ENCODE results near the gene OCIAD2.

The OCIAD2 gene

GRCh38 chr4:48944756-48945241 is 38.2 kb upstream of the OCIAD2 start:
- H3K4me3 ChIP-seq (ENCODE audit: low read depth, low read length), result no peak overlapping the region
- no peak for DNase-seq (ENCODE audit: low read depth, low spot score)
- no peak for TF ChIP-seq CTCF (IDR thresholded peaks at IDR 0.05; ENCODE audit: insufficient read depth, low read length, missing control alignments)
- ChIA-PET POLR2A (no interaction called here), CTCF (interaction anchor here (0.6 to 2.1 kb wide), 8 partner anchors 10 to 609 kb away, joined by 3 to 8 read pairs (median 4); no protein-coding TSS in a partner anchor)

GRCh38 chr4:48944252-48944651 is 37.7 kb upstream of the OCIAD2 start:
- no peak overlapping the region for H3K4me3 ChIP-seq (ENCODE audit: low read depth, low read length)
- ChIA-PET CTCF (interaction anchor here (0.6 to 2.1 kb wide), 7 partner anchors 10 to 105 kb away, joined by 3 to 8 read pairs (median 4); no protein-coding TSS in a partner anchor), POLR2A (no interaction called here)
- no peak for DNase-seq (ENCODE audit: low read depth, low spot score)
- TF ChIP-seq CTCF (IDR thresholded peaks at IDR 0.05; ENCODE audit: insufficient read depth, low read length, missing control alignments), result no peak

DNA sequence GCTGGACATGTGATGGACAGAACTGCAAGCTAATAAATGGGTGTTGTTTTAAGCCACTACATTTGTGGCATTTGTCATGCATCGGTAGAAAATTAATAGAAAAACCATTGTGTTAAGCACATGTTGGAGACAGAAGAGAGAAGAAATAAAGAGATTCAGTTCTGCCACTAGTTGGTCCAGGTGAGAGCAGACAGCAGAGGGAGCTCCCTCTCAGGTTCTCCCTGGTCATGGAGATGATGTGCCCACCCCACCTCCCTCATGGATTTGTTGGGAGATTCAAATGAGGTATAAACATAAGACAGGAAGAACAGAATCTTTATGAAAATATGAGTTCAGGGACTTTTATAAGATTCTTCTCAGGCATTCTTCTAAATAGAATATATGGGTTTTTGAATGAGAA is 36.8 kb upstream of the OCIAD2 start:
- no peak for DNase-seq (ENCODE audit: low read depth, low spot score)
- ChIA-PET POLR2A (no interaction called here), CTCF (interaction anchor here (1.1 to 1.5 kb wide), 2 partner anchors 9 to 13 kb away, joined by 4 read pairs; no protein-coding TSS in a partner anchor)
- TF ChIP-seq CTCF (IDR thresholded peaks at IDR 0.05; ENCODE audit: insufficient read depth, low read length, missing control alignments), result no peak
- H3K4me3 ChIP-seq (ENCODE audit: low read depth, low read length), result no peak overlapping the region

- peak; percentile 54 for DNase-seq (ENCODE audit: low read depth, low spot score)
- ChIA-PET CTCF (no interaction called here), POLR2A (no interaction called here)
- no peak overlapping the region for H3K4me3 ChIP-seq (ENCODE audit: low read depth, low read length)
- TF ChIP-seq CTCF (IDR thresholded peaks at IDR 0.05; ENCODE audit: insufficient read depth, low read length, missing control alignments), result no peak
Measured at GRCh38 chr4:48939785-48940184, 33.2 kb upstream of the OCIAD2 start.

DNA sequence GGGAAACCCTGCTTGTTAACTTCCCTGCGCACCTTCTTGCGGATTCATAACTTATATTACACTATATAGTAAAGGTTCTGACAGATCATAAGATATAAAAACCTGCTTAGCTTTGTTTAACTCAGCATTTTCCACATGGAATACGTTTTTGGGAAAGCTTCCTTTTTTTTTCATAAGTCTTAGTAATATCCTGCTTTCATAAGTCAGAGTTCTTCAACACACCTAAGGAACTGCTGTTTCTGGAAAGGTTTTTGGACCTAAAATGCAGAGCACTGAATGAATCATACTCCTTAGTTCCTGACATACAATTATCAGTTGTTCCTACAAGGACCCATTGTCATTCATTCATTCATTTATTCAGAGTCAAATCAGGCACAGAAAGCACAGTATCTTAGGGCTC is 32.3 kb upstream of the OCIAD2 start:
- ChIA-PET POLR2A (no interaction called here), CTCF (no interaction called here)
- no peak for TF ChIP-seq CTCF (IDR thresholded peaks at IDR 0.05; ENCODE audit: insufficient read depth, low read length, missing control alignments)
- no peak overlapping the region for H3K4me3 ChIP-seq (ENCODE audit: low read depth, low read length)
- DNase-seq (ENCODE audit: low read depth, low spot score), result no peak

DNA sequence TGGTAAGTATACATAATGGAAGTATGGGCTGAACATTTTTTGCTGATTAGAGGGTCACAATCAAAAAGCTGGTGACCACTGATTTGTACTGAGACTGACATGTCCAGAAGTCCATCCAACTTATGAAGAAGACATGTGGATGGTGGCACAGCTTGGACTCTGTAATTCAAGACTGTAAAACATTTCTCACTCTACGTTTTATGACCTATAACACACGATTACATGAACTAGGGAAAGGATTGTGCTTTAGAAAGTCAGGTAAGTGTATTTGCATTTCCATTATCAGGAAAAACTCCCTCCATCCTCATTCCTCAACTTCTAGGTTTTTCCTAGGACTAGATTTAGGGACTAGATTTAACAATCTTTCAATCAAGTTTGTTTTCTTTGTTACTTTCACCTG is 30.5 kb upstream of the OCIAD2 start:
- H3K4me3 ChIP-seq (ENCODE audit: low read depth, low read length), result no peak overlapping the region
- no peak for TF ChIP-seq CTCF (IDR thresholded peaks at IDR 0.05; ENCODE audit: insufficient read depth, low read length, missing control alignments)
- POLR2A ChIA-PET, result no interaction called here
- CTCF ChIA-PET, result no interaction called here
- DNase-seq (ENCODE audit: low read depth, low spot score), result no peak

Measured in AG04449 (cell line).